ENCODE results near the gene THSD4.

- no peak for TF ChIP-seq CTCF (IDR thresholded peaks at IDR 0.05)
- TF ChIP-seq REST (IDR thresholded peaks at IDR 0.05; ENCODE audit: insufficient read depth in 1 of 2, low read depth in 2 of 2, low read length in 1 of 2): no peak
Observed at GRCh38 chr15:71456362-71456761, 341.1 kb downstream of the THSD4 start.
